Measurements from ENCODE around the gene FIZ1. TPM values are rescaled to one million over a fixed set of nuclear protein-coding genes. Genes with fewer than 3 reads are reported as not detected.

FIZ1 gene
- total RNA-seq, 1 donor from 2014 or later = 14.3 TPM

- DNase-seq (no peak), ATAC-seq (no peak)
- Histone ChIP-seq H3K9me3 (no peaks in the 10 kb centered on the region), H3K4me3 (peak overlapping the region; percentile 56), H3K4me1 (peaks cover 40% of the 10 kb centered on the region), H3K36me3 (peaks cover 10% of the 10 kb centered on the region), H3K27ac (peak overlapping the region; percentile 41), H3K27me3 (ENCODE audit: low read depth) (no peaks in the 10 kb centered on the region)
- intact Hi-C loops (cut with DNase I) = no loop called here
- no peak for TF ChIP-seq CTCF (IDR thresholded peaks at IDR 0.05)
Observed at GRCh38 chr19:55623561-55623960, 24.2 kb upstream of the FIZ1 start.

- H3K27me3 ChIP-seq (ENCODE audit: low read depth) = no peaks in the 10 kb centered on the region
- no peaks in the 10 kb centered on the region for H3K9me3 ChIP-seq
- no peak for DNase-seq
- intact Hi-C loops (cut with DNase I) = no loop called here
- peaks cover 10% of the 10 kb centered on the region for H3K36me3 ChIP-seq
- H3K4me1 ChIP-seq = peaks cover 41% of the 10 kb centered on the region
- no peak overlapping the region for H3K27ac ChIP-seq
- no peak for ATAC-seq
- H3K4me3 ChIP-seq = no peak overlapping the region
- TF ChIP-seq CTCF (IDR thresholded peaks at IDR 0.05) = no peak
Observed at GRCh38 chr19:55623130-55623529, 23.8 kb upstream of the FIZ1 start.

- TF ChIP-seq CTCF (IDR thresholded peaks at IDR 0.05) = no peak
- intact Hi-C loops (cut with DNase I) = no loop called here
- DNase-seq (no peak), ATAC-seq (no peak)
- no peak overlapping the region for H3K27ac ChIP-seq
- H3K4me1 ChIP-seq = peaks cover 41% of the 10 kb centered on the region
- peaks cover 16% of the 10 kb centered on the region for H3K36me3 ChIP-seq
- H3K4me3 ChIP-seq = no peak overlapping the region
- H3K27me3 ChIP-seq (ENCODE audit: low read depth) = no peaks in the 10 kb centered on the region
- H3K9me3 ChIP-seq = no peaks in the 10 kb centered on the region
Observed at GRCh38 chr19:55622242-55622969, 23.1 kb upstream of the FIZ1 start.

- no peaks in the 10 kb centered on the region for H3K9me3 ChIP-seq
- no peaks in the 10 kb centered on the region for H3K27me3 ChIP-seq (ENCODE audit: low read depth)
- ATAC-seq (no peak), DNase-seq (no peak)
- H3K27ac ChIP-seq = no peak overlapping the region
- intact Hi-C loops (cut with DNase I) = no loop called here
- H3K4me1 ChIP-seq = peaks cover 41% of the 10 kb centered on the region
- no peak for TF ChIP-seq CTCF (IDR thresholded peaks at IDR 0.05)
- H3K36me3 ChIP-seq = peaks cover 23% of the 10 kb centered on the region
- no peak overlapping the region for H3K4me3 ChIP-seq
Observed at GRCh38 chr19:55621673-55622231, 22.4 kb upstream of the FIZ1 start.

- H3K9me3 ChIP-seq = no peaks in the 10 kb centered on the region
- no peak overlapping the region for H3K27ac ChIP-seq
- intact Hi-C loops (cut with DNase I) = no loop called here
- no peak for TF ChIP-seq CTCF (IDR thresholded peaks at IDR 0.05)
- DNase-seq (no peak), ATAC-seq (no peak)
- H3K4me1 ChIP-seq = peaks cover 41% of the 10 kb centered on the region
- peaks cover 28% of the 10 kb centered on the region for H3K36me3 ChIP-seq
- no peak overlapping the region for H3K4me3 ChIP-seq
- no peaks in the 10 kb centered on the region for H3K27me3 ChIP-seq (ENCODE audit: low read depth)
Observed at GRCh38 chr19:55621205-55621672, 21.9 kb upstream of the FIZ1 start.

All from lower lobe of right lung (tissue), 2 donors.